Choroid plexus epithelial cell (primary cell): Measurements from ENCODE around the gene EVC.
A peak's percentile ranks its signal among the peaks of the same experiment; 100 is the strongest.

Source experiments
- DNase-seq: peaks from one replicate; pipeline ENCODE4 v3.0.0-alpha.2; 2010; ENCODE audit warnings: low read depth
- H3K4me3 ChIP-seq: 2 replicates; pipeline ENCODE4 v1.5.1; 2011; ENCODE audit warnings: low read depth, mild to moderate bottlenecking, control low read depth, low read length, moderate library complexity
- CTCF ChIP-seq: conservative IDR thresholded peaks from 2 replicates; pipeline ENCODE4 v1.5.1; 2011; ENCODE audit warnings: low read depth, mild to moderate bottlenecking, control low read depth, inconsistent platforms, low read length, moderate library complexity

The EVC gene

DNA sequence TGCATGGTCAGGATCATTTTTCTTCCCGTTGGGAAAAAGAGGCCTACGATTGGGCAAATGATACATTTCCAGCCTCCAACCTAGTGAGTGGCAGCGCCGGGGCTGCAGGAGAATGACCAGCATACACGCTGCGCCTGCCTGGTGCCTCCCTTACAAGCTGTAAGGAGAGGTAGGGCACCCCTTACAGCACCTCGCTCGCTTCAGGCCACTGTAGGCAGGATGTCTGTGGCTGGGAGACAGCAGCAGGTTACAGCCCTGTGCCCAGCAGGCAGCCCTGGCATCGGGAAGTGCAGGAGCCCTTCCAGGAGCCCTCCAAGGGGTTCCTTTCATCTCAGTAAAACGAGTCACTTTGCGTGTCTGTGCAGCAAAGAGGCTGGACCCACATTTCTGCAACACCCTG lies 88.4 kb downstream of the EVC start:
- H3K4me3 ChIP-seq, result no peak overlapping the region
- no peak for TF ChIP-seq CTCF
- DNase-seq, result no peak

- DNase-seq, result no peak
- TF ChIP-seq CTCF, result no peak
- H3K4me3 ChIP-seq, result no peak overlapping the region
Measured at GRCh38 chr4:5800496-5800895, 89.5 kb downstream of the EVC start.

DNA sequence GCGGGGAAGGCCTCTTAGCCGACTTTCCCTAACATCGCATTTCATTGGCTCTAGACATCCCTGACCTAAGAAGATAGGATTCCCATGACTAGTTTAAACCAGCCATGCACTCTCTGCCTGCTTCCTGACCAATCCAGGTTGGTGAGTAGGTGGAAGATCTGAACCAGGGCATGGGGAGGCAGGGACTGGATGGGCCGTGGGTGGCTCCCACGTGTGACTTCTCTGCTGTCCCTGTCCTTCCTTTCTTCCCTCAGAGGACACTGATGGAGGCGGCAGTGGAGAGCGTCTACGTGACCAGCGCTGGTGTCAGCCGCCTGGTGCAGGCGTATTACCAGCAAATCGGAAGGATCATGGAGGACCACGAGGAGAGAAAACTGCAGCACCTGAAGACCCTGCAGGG lies 90.7 kb downstream of the EVC start:
- TF ChIP-seq CTCF, result no peak
- no peak for DNase-seq
- no peak overlapping the region for H3K4me3 ChIP-seq

GRCh38 chr4:5802565-5802964 lies 91.6 kb downstream of the EVC start:
- DNase-seq, result no peak
- no peak overlapping the region for H3K4me3 ChIP-seq
- TF ChIP-seq CTCF, result no peak

DNA sequence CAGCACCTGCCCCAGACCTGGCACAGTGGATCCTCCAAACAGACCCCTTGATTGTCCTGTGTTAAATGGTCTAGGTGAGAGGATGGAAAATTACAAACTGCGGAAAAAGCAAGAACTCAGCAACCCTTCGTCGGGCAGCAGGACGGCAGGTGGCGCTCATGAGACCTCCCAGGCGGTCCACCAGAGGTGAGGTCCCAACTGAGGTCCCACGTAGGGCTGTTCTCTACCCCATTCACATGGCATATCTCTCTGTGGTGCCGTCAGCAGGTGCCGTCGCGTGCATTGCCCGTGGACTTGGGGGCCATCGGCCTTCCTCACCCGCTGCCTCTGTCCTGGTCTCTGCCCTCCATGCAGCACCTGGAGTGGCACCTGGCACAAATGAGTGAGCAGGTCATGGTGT lies 93.7 kb downstream of the EVC start:
- H3K4me3 ChIP-seq, result no peak overlapping the region
- TF ChIP-seq CTCF, result no peak
- no peak for DNase-seq

DNA sequence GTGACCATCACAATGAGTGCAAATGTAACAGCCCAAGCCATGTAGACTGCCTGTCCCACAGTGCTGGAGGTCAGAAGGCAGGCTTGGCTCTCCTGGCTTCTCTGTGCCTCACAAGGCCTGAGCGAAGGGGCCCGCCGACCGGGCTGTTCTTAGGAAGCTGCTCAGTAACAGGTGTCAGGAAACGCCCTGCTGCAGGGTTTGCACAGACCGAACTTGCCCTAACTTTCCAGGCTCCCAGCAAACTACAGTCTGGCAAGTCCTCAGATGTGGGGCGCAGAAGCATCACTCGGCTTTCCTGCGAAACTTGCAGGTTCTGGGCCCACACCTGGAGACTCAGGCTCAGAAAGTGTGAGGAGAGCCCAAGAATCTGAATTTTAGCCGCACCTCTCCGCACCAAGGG lies 94.3 kb downstream of the EVC start:
- no peak for TF ChIP-seq CTCF
- DNase-seq, result no peak
- H3K4me3 ChIP-seq, result no peak overlapping the region

- peak; percentile 36 for DNase-seq
- H3K4me3 ChIP-seq, result no peak overlapping the region
- no peak for TF ChIP-seq CTCF
Measured at GRCh38 chr4:5808081-5808741, 97.2 kb downstream of the EVC start.
